ENCODE measurements around the gene WHRN.

WHRN gene

DNA sequence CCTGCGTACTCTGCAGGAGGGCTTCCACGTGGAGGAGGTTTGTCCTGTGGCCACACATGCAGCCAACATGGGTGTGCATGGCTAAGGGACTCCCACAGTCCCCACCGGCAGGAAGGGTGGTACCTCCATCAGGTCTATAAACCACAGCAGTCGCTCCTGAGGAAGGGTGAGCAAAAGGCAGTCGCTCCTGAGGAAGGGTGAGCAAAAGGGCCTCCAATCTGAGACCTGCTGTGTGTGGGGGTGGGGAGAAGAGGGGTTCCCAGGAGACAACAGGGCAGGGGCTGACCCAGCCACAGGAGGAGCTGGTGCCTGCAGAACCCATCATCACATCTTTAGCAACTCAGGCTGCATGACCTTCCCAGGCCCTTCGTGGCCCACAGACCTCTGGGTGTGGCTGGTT, 87.2 kb downstream of the WHRN start:
- no peak for DNase-seq (ENCODE audit: low read depth)

DNA sequence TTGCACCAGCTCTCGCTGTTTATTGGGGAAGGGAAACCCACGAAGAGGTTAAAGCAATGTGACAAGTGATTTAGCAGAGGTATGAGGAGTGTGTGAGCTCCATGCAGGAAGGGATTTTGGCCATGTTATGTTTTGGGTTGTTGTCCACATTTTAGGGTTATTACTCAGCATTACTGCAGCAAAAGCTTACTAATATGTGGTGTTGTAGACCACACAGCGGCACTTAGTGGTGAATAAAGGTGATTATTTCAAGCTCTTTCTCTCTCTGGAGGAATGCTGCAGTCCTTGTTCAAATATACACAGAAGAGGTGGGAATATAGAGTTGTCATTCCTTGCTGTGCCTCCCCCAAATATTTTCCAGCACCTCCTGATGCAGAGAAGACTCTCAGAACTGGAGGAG, 87.8 kb downstream of the WHRN start:
- DNase-seq (ENCODE audit: low read depth), result no peak

DNA sequence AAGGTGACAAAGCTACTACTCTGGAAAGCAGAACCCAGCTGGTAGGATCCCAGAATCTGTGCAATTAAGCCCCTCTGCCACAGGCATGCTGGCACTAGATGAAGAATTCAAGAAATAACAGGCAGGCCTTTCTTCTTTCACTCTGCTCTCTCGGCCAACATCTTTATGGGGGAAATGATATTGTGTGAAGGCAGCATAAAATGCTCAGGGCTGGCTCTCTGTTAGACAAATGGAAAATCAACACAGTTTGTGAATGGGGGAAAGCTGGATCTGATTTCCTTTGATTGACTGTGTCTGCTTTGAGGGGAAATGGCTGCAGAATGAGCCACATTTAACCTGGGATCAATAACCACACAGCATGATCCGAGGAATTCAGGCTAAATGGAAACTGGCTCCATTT, 88.4 kb downstream of the WHRN start:
- DNase-seq (ENCODE audit: low read depth), result no peak

DNA sequence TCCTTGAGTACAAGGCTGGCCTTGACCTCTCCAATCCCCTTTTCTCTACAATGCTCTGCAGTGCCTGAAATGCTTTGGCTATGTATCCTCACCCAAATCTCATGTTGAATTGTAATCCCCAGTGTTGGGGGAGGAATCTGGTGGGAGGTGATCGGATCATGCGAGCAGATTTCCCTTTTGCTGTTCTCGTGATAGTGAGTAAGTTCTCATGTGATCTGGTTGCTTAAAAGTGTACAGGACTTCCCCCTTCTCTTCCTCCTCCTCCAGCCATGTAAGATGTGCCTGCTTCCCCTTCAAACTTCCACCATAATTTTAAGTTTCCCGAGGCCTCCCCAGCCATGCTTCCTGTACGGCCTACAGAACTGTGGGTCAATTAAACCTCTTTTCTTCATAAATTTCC, 89.0 kb downstream of the WHRN start:
- no peak for DNase-seq (ENCODE audit: low read depth)

DNA sequence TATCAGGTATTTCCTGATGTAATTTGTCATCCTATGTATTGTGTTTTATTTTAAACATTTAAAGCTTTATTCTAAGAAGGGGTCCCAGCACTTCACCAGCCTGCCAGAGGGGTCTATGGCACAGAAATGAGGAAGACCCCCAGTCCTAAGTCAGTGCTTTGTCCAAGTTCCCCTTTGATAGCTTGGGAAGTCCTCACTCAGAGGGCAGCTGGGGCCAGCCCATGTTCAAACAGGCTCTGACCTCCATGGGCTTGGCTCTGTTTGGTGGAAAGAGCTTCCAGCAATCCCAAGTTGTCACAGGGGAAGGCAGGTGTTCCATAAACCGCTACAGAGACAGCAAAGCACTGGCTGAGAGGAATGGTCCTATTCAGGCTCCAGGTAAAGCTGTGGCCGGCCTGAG, 90.9 kb downstream of the WHRN start:
- no peak for DNase-seq (ENCODE audit: low read depth)

DNA sequence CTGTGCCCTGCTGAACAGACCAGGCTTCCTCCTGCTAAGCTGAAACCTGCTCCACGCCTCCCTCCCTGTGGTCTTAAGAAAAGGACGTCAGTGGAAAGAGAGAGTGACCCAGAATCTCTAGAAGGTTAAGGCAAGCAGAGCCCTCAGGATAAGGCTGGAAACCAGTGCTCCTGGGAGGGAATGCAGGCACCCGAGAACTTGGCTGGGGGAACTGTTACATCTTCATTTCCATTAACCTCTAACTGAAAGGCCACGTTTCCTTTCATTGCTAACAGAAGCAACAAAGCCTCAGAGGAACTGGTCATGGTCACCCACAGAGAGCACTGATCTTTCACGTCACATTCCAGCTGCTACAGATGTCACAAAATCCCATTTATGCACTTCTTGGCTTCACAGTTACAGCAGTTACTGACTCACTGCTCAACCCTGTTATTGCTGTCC, 91.4 kb downstream of the WHRN start:
- no peak for DNase-seq (ENCODE audit: low read depth)

DNA sequence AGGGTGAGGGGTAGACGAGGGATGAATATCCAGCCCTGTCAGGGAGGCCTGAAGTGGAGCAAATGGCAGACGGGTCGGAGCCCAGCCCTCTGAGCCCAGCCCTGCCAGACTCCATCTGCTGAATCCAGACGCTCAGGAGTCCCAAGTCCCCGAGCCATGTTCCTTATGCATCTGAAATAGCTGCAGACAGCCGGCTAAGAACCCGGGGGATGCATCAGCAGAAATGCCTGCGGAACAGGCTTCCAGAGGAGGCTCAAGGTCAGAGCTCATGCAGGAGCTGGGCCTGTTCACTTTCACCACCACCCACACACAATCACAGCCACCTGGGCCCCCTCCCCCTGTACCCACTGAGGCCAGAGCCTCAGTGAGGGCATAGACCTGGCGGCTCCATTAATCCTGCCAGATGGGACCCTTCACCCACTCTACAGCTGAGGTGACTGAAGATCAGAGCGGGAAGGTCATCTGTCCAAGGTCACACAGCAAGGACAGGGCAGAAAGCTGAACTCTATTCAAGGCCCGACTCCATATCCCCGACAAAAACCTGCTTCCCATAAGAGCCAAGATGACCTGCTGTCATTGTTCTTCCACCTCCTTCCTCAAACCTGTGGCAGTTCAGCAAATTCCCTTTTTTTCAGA, 93.1 kb downstream of the WHRN start:
- DNase-seq (ENCODE audit: low read depth), result no peak

DNA sequence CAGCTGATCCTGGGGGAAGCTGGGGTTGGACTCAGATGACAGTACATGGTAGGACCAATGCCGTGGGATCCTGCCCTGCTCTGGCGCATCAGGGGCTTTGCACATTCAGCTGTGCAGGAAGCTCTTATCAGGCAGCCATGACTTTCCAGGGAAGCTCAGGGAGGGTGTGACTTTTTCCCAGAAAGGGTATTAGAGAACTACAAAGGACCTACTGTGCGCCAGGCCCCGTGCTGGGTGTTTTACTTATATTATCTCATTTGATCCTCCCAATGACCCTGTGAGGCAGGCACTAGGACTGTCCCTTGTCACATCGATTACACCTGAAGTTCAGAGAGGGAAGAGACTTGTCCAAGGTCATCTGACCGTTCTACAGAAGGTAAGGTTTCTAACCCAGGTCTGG, 93.8 kb downstream of the WHRN start:
- DNase-seq (ENCODE audit: low read depth), result no peak

DNA sequence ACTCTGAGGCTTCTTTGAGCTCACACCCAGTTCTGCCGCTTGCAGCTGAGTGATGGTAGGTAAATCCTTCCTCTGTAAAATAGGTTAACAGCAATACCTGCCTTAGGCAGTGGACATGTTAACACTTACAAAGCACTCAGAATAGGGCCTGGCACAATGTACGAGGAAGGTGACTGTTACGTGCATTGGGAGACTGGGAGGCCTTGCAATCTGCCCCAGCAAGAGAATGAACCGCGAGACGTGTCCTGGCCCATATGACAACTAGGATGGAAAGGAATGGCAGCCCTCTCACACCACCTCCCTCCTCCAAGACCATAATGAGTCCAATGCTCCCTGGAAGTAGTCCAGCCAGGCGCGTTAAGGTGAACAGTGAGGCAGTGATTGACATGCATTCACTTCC, 94.4 kb downstream of the WHRN start:
- DNase-seq (ENCODE audit: low read depth), result no peak

DNA sequence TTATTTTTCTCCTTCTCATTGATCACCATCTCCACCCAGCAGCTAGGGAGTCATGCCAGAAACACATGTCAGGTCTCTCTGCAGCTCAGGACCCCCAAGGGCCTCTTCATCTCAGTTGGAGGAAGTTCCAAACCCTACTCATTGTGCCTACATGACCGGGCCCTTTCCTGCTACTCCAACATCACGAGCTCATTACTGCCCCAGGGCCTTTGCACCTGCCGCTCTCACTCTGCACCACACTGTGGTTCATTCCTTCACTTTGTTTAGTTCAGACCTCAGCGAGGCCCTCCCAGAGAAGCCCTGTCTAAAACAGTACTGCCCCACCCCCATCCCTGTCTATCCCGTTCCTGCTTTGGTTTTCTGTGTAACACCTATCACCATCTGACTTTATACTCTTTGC, 95.4 kb downstream of the WHRN start:
- no peak for DNase-seq (ENCODE audit: low read depth)

DNA sequence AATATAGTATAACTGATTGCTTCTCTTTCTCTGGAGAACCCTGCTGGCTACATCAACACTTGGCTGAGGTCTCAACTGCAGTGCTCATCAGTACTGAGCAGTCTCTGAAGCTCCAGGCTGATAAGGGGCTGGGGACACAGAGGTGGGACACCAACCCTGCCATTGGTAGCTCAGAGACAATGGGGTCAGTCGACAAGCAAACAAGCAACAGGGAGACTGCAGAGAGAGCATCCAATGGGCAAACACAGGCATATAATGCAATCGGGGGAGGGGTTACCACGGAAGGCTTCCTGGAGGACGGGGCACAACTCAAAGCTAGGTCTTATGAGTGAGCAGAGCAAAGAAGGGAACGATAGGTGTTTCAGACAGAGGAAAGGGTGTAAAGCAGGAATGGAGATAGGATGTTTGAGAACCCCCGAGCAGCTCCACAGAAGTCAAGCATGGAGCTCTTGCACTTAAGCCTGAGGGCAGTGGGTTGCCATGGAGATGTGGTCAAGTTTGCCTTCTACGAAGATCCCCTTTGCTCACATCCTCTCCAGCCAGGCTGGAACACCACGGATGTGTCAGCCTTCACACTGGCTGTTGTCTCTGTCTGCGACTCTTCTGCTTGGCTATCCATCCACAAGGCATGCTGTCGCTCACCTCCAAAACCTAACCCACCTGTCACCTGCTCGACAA, 96.0 kb downstream of the WHRN start:
- DNase-seq (ENCODE audit: low read depth), result no peak

DNA sequence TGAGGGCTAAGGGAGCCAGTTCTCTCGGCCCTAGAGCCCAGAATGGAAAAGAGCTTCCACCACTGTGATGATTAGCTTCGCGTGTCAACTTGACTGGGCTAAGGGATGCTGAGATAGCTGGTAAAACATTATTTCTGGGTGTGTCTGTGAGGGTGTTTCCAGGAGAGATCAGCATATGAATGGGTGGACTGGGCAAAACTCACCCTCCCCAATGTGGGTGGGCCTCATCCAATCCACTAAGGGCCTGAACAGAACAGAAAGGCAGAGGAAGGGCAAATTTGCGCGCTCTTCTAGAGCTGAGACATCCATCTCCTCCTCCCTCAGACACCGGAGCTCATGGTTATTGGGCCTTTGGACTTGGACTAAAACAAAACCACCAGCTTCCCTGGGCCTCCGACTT, 96.6 kb downstream of the WHRN start:
- DNase-seq (ENCODE audit: low read depth), result no peak

DNA sequence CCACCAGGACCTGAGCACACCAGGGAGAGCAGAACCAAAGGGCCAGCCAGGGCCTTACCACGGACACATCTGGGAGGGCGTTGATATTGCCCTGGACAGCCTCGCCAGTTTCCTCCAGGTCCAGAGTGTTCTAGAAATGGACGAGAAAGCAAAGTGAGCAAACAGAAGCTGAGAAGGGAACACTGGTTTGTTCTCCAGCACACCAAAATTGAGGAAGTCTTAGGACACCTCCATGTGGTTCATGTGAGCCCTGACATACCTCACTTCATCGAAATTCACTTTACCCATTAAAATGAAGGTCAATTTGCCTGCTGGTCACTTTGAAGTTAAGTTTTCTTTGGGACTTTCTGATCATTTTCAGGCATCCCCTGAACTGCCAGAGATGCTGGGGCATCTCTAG, 97.4 kb downstream of the WHRN start:
- DNase-seq (ENCODE audit: low read depth), result no peak

DNA sequence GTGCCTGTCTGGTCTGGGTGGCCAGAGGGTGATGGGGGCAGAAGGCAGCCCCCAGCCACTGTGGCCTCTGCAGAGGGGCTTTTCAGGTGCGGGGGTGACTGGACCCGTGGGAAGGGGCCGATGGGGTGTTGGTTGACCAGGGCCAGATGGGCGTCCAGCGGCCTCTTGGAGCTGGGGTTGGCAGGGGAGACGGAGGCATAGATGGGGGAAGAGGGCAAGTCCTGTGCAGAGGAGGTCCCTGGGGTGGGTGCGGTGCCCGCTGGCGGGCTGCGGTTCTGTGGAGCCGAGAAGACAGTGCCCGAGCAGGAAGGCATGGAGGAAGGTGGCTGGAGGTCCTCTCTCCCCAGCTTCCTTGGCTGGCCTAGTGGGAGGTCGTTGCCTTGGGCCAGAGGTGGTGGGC, 98.8 kb downstream of the WHRN start:
- no peak for DNase-seq (ENCODE audit: low read depth)

DNA sequence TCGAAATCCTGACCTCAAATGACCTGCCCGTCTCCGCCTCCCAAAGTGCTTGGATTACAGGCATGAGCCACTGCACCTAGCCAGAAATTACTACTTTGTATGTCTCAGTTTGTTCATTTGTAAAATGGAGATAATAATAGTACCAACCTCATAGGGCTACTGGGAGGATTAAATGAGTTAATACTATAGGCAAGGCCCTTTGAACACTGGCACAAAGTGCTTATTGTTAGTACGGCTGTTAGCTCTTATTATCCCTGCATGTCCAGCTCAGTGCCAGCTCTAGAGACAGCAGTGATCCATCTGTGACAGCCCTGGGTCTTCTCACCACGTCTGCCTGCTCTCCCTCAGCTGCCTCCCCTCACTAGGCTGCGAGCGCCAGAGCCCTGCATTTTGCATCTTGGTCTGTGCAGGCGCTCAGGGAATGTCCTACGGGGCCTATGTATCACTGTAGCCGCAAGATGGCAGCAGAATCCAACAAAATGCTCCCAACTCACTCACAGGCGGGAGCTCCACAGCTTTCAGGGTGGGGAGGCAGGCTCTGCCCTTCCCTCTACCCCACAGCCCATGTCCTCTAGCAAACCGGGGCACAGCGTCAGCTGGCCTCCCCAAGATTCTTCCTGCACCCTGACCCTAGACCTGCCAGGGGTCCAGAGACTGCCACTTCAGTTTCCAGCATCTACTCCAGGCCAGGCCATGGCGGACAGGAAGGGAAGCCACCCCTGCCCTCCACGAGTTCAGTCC, 99.8 kb downstream of the WHRN start:
- DNase-seq (ENCODE audit: low read depth), result peak; percentile 67

DNA sequence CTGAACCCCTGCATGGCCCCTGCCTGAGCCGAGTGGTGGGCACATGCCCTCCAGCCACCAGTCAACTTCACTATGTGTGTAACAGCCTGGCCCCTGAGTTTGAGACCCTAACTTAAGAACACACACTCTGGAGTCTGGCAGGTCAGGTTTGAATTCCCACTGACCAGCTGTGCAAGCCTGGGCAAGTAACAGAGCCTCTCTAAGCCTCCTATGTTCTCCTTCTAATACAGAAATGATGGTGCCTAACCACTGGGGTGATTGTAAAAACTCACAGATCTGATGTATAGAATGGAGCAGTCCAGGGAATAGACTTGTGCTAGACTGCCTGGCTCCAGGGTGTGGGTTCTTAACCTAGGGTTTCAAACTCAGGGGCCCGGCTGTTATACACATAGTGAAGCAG, 100.7 kb downstream of the WHRN start:
- DNase-seq (ENCODE audit: low read depth), result no peak

DNA sequence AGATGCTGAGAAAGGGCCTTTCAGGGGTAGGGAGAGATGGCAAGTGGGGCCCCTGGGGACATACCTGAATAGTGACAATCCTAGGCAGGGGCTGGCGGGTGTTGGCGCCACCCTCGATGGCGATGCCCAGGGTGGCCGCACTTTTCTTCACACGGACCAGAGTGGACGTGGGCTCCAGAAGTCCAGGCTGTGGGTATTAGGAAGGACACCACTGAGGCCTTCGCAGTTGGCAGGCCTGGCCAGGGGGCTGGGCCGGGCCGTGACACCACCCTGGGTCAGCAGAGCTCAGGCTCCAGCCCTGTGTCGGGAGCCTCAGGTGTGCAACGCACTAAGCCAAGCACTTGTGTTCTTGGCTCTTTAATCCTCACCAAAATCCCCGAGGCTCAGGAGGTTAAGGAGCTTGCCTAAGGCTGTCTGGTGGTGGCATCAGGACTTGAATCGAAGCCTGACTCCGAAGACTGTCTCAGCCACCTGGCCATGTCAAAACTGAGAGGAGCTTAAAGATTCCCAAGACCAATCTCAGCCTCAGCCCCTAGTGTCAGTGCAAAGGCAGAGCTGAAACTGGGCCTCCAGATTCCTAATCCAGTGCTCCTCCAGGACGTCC, 102.0 kb downstream of the WHRN start:
- no peak for DNase-seq (ENCODE audit: low read depth)

DNA sequence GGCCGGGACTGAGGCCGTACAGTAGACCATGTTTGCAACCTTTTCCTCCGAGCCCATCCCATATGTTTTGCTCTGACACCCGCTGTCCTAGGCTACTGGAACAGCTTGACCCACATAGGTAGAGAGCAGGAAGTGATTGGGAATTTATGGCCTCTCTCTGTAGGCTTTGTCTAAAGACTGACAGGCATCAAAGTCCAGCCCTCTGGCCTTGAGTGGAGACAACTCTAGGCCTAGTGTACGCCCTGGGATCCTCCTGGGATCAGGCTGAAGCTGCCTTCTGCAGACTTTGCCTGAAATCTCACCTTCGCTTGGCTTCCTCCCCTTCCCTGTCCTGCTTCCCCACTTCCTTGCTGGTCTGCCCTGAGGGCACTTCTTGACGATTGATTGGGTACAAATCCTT, 103.9 kb downstream of the WHRN start:
- DNase-seq (ENCODE audit: low read depth), result no peak

DNA sequence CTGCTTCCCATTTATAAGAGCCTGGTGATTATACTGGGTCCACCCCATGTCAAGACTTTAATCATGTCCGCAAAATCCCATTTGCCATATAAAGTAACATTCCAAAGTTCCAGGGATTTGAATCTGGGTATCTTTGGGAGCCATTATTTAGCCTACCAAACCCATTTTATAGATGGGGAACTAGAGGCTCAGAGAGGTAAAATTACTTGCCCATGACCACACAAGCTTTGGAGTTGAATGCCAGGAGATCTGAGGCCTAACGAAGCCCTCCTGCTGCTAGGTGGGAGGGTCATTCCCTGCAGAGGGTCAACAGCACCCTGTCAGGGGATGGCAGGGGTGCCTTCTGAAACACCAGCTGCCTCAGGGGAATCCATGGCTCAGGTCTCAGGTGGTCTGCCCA, 104.5 kb downstream of the WHRN start:
- DNase-seq (ENCODE audit: low read depth), result no peak

DNA sequence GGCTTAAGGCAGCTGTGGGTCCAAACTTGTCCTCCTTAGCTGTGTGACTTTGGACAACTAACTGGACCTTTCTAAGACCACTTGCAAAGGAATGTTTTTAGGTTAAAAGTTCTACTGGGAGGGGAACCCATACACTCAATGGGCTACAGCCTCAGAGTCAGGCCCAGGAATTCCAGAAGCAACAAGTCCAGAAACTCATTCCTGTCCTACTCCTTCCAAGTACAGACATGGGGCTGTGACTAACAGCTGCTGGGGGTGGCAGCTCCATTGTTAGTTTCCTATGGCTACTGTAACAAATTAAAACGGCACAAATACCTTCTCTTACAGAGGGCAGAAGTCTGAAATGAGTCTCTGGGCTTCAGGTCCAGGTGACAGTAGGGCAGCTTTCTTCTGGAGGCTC, 105.1 kb downstream of the WHRN start:
- no peak for DNase-seq (ENCODE audit: low read depth)

DNA sequence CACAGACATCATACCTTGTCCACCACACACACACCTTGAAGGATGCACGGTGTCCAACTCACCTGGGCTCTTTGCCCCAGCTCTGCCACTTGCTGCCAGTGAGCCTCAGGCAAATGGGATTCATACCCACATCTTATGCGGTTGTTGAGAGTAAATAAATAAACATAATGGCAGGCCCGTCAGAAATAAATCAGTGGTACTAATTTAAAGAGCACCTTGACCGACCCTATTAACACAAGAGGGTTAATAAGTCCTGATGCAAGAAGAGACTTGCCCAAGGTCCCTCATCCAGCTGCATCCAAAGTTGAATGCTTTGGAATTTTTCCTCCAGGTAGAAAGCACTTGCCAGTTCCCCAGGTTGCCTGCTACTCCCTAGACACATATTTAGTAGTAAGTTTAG, 105.9 kb downstream of the WHRN start:
- no peak for DNase-seq (ENCODE audit: low read depth)

DNA sequence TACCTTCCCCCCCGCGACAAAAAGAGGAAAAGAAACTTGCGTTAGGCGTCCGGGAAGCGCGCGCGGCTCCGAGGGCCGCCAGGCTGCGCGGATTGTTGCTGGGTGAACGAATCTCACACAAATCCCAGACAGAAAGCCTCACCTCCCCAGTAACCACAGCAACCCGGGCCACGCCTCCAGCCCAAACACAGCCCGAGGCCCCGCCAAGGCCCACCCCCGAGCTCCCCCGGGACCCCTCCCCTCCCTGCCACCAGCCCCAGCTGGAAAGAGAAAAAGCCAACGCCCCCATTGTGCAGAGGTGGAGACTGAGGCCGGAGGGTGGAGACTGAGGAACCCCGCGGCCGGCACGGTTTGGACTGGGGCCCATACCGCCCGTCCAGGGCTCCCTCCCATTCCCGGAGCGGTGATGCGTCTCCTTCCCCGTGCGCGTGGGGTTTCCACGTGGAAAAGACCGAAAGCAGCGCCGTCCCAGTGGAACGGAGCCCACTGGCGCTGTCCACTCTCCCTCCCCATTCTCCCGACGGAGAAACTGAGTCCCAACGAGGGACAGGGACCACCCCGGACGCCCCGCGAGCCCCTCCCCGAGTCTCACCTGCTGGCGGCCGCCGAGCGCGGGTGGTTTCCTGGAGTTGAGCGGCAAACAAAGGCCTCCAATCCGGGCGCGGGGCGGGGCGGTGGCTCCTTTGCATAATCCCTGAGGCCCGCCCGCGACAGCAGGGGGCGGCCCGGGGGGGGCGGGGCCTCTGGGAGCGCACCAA, 107.2 kb downstream of the WHRN start:
- peak; percentile 93 for DNase-seq (ENCODE audit: low read depth)
